KMS-11 (cell line): ENCODE measurements around the gene ORC1.

Experiments used
- H2AFZ ChIP-seq: fragments of 200-600 bp; sonication (generic); 2 replicates; pipeline ENCODE4 v1.6.1; 2016; ENCODE audit warnings: antibody characterized with exemption, mixed run types, low read depth
- H3K27ac ChIP-seq: fragments of 200-600 bp; sonication (generic); 2 replicates; pipeline ENCODE4 v1.6.1; 2016; ENCODE audit warnings: mild to moderate bottlenecking, mixed run types
- H3K27me3 ChIP-seq: fragments of 200-600 bp; sonication (generic); 2 replicates; pipeline ENCODE4 v1.6.1; 2017; ENCODE audit warnings: mild to moderate bottlenecking, low read depth, mixed run types, moderate library complexity; ENCODE audit not compliant: insufficient read depth
- H3K36me3 ChIP-seq: fragments of 200-600 bp; sonication (generic); 2 replicates; pipeline ENCODE4 v1.6.1; 2017; ENCODE audit warnings: mild to moderate bottlenecking, mixed run types; ENCODE audit not compliant: insufficient read depth
- H3K4me1 ChIP-seq: fragments of 200-600 bp; sonication (generic); 2 replicates; pipeline ENCODE4 v1.6.1; 2016; ENCODE audit warnings: mild to moderate bottlenecking, low read depth, mixed run types; ENCODE audit not compliant: poor library complexity, severe bottlenecking
- H3K4me2 ChIP-seq: fragments of 200-600 bp; sonication (generic); 2 replicates; pipeline ENCODE4 v1.7.0; 2016; ENCODE audit warnings: mild to moderate bottlenecking, mixed run types
- H3K4me3 ChIP-seq: fragments of 200-600 bp; sonication (generic); IDR thresholded peaks from 2 replicates; pipeline ENCODE4 v1.6.1; 2017; ENCODE audit warnings: low read depth, low read length, mixed read lengths; ENCODE audit not compliant: insufficient read depth
- H3K79me2 ChIP-seq: fragments of 200-600 bp; sonication (generic); 2 replicates; pipeline ENCODE4 v1.6.1; 2016; ENCODE audit warnings: low read depth, mixed run types; ENCODE audit not compliant: insufficient read depth
- H3K9ac ChIP-seq: fragments of 200-600 bp; sonication (generic); 2 replicates; pipeline ENCODE4 v1.6.1; 2016; ENCODE audit warnings: mild to moderate bottlenecking, mixed run types
- H4K20me1 ChIP-seq: fragments of 200-600 bp; sonication (generic); 2 replicates; pipeline ENCODE4 v1.6.1; 2016; ENCODE audit warnings: mild to moderate bottlenecking, mixed run types; ENCODE audit not compliant: insufficient read depth
- CTCF ChIP-seq: fragments of 200-600 bp; sonication (generic); conservative IDR thresholded peaks from 2 replicates; pipeline ENCODE4 v1.6.1; 2017; ENCODE audit warnings: low read depth, mild to moderate bottlenecking, antibody characterized with exemption, low read length, moderate library complexity, mixed read lengths

ORC1 gene

GRCh38 chr1:52345252-52345651, 59.0 kb downstream of the ORC1 start:
- H3K27ac ChIP-seq, result no peak overlapping the region
- no peak for TF ChIP-seq CTCF
- H3K9ac ChIP-seq, result no peak overlapping the region
- H3K4me1 ChIP-seq, result no peaks in the 10 kb centered on the region
- H4K20me1 ChIP-seq, result no peaks in the 10 kb centered on the region
- H3K4me3 ChIP-seq, result no peak overlapping the region
- H3K36me3 ChIP-seq, result no peaks in the 10 kb centered on the region
- no peaks in the 10 kb centered on the region for H3K79me2 ChIP-seq
- no peaks in the 10 kb centered on the region for H3K27me3 ChIP-seq
- H3K4me2 ChIP-seq, result no peak overlapping the region
- H2AFZ ChIP-seq, result no peak overlapping the region

GRCh38 chr1:52343979-52344378, 60.2 kb downstream of the ORC1 start:
- no peak for TF ChIP-seq CTCF
- no peaks in the 10 kb centered on the region for H3K4me1 ChIP-seq
- H3K79me2 ChIP-seq, result no peaks in the 10 kb centered on the region
- H3K4me2 ChIP-seq, result no peak overlapping the region
- H4K20me1 ChIP-seq, result no peaks in the 10 kb centered on the region
- H2AFZ ChIP-seq, result no peak overlapping the region
- H3K27ac ChIP-seq, result no peak overlapping the region
- H3K9ac ChIP-seq, result no peak overlapping the region
- H3K36me3 ChIP-seq, result no peaks in the 10 kb centered on the region
- no peak overlapping the region for H3K4me3 ChIP-seq
- no peaks in the 10 kb centered on the region for H3K27me3 ChIP-seq

GRCh38 chr1:52341655-52342260, 62.5 kb downstream of the ORC1 start:
- Histone ChIP-seq H3K4me3 (no peak overlapping the region), H3K79me2 (no peaks in the 10 kb centered on the region), H3K27me3 (no peaks in the 10 kb centered on the region), H3K27ac (no peak overlapping the region), H3K9ac (no peak overlapping the region), H2AFZ (no peak overlapping the region), H3K4me1 (no peaks in the 10 kb centered on the region), H4K20me1 (no peaks in the 10 kb centered on the region), H3K36me3 (no peaks in the 10 kb centered on the region), H3K4me2 (no peak overlapping the region)
- TF ChIP-seq CTCF, result no peak

GRCh38 chr1:52337439-52337838, 66.8 kb downstream of the ORC1 start:
- H3K27me3 ChIP-seq, result no peaks in the 10 kb centered on the region
- H3K4me1 ChIP-seq, result peaks cover 6% of the 10 kb centered on the region
- no peaks in the 10 kb centered on the region for H4K20me1 ChIP-seq
- no peak overlapping the region for H3K9ac ChIP-seq
- no peak overlapping the region for H3K4me2 ChIP-seq
- no peak overlapping the region for H3K27ac ChIP-seq
- no peaks in the 10 kb centered on the region for H3K79me2 ChIP-seq
- H2AFZ ChIP-seq, result no peak overlapping the region
- H3K36me3 ChIP-seq, result no peaks in the 10 kb centered on the region
- TF ChIP-seq CTCF, result no peak
- no peak overlapping the region for H3K4me3 ChIP-seq
